ENCODE data around the gene GUCY1A1.

GUCY1A1 gene

GRCh38 chr4:155659176-155659575 is 7.5 kb upstream of the GUCY1A1 start:
- no peak for DNase-seq

- DNase-seq = no peak
These were observed 6.2 kb upstream of the GUCY1A1 start for GRCh38 chr4:155660436-155660835.

- DNase-seq = no peak
These were observed 1.6 kb upstream of the GUCY1A1 start for GRCh38 chr4:155665054-155665453.

- DNase-seq = peak in 1 of 5 experiments; percentile 26
These were observed 547 bp downstream of the GUCY1A1 start for GRCh38 chr4:155667222-155667567.

- DNase-seq = peak in 1 of 5 experiments; percentile 7
These were observed 1.2 kb downstream of the GUCY1A1 start for GRCh38 chr4:155667568-155668511.

- DNase-seq = no peak
These were observed 2.1 kb downstream of the GUCY1A1 start for GRCh38 chr4:155668707-155669220.

- DNase-seq = no peak
These were observed 5.7 kb downstream of the GUCY1A1 start for GRCh38 chr4:155672342-155672741.

GRCh38 chr4:155673453-155673979 is 6.9 kb downstream of the GUCY1A1 start:
- no peak for DNase-seq

GRCh38 chr4:155674669-155675071 is 8.0 kb downstream of the GUCY1A1 start:
- DNase-seq = no peak

- DNase-seq = no peak
These were observed 9.2 kb downstream of the GUCY1A1 start for GRCh38 chr4:155675709-155676429.

GRCh38 chr4:155676430-155676825 is 9.8 kb downstream of the GUCY1A1 start:
- no peak for DNase-seq

GRCh38 chr4:155678011-155678410 is 11.4 kb downstream of the GUCY1A1 start:
- DNase-seq = no peak

- no peak for DNase-seq
These were observed 12.7 kb downstream of the GUCY1A1 start for GRCh38 chr4:155679343-155679742.

- DNase-seq = no peak
These were observed 15.2 kb downstream of the GUCY1A1 start for GRCh38 chr4:155681886-155682285.

GRCh38 chr4:155684423-155684822 is 17.8 kb downstream of the GUCY1A1 start:
- no peak for DNase-seq

GRCh38 chr4:155684892-155685541 is 18.4 kb downstream of the GUCY1A1 start:
- no peak for DNase-seq

GRCh38 chr4:155687380-155687982 is 20.8 kb downstream of the GUCY1A1 start:
- DNase-seq = no peak

- DNase-seq = no peak
These were observed 21.6 kb downstream of the GUCY1A1 start for GRCh38 chr4:155688211-155688610.

- no peak for DNase-seq
These were observed 22.2 kb downstream of the GUCY1A1 start for GRCh38 chr4:155688860-155689259.

GRCh38 chr4:155690044-155690837 is 23.6 kb downstream of the GUCY1A1 start:
- DNase-seq = no peak

GRCh38 chr4:155692361-155692760 is 25.7 kb downstream of the GUCY1A1 start:
- DNase-seq = no peak
